GM12874 (cell line): ENCODE measurements around the gene CAMSAP1.

Experiments
- TF ChIP-seq, protein P1 (sequence below): IDR thresholded peaks from 2 replicates; pipeline ENCODE4 v1.5.1; 2011; ENCODE audit warnings: low read depth, mild to moderate bottlenecking, control low read depth, low read length, moderate library complexity; ENCODE audit not compliant: insufficient read depth

CAMSAP1 gene

DNA sequence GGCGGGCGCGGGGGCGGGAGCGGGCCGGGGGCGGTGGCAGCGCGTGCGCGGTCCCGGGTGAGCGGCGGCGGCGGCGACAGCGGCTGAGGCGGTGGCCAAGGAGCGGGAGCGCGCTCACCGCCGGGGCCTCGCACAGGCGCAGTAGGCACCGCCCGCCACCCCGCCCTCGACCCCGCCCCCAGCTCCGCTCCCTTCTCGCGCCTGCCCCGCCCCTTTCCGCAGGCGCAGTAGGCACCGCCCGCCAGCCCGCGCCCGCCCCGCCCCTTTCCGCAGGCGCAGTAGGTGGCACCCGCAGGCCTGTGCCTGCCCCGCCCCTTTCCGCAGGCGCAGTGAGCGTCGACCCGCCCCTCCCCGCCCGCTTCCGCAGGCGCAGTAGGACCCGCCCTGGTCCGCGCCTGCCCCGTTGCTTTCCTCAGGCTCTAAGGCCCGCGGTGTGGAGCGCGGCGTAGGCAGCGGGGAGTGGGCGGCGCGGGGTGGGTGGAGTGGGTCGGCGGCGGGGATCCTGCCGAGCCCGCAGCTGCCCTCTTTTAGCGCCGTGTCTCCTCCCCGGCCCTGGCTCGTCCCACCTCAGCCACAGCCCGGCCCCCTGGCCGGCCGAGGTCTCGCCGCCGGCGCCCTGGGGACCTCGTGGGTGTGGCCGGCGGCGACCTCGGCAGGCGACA is at the start of gene CAMSAP1:
Gene CAMSAP1, minus strand, starts transcription at position 116 of the 662 bp plus-strand sequence. CDS start 387 bp downstream, outside the sequence.
- TF ChIP-seq, protein P1, sequence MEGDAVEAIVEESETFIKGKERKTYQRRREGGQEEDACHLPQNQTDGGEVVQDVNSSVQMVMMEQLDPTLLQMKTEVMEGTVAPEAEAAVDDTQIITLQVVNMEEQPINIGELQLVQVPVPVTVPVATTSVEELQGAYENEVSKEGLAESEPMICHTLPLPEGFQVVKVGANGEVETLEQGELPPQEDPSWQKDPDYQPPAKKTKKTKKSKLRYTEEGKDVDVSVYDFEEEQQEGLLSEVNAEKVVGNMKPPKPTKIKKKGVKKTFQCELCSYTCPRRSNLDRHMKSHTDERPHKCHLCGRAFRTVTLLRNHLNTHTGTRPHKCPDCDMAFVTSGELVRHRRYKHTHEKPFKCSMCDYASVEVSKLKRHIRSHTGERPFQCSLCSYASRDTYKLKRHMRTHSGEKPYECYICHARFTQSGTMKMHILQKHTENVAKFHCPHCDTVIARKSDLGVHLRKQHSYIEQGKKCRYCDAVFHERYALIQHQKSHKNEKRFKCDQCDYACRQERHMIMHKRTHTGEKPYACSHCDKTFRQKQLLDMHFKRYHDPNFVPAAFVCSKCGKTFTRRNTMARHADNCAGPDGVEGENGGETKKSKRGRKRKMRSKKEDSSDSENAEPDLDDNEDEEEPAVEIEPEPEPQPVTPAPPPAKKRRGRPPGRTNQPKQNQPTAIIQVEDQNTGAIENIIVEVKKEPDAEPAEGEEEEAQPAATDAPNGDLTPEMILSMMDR, result no peak

DNA sequence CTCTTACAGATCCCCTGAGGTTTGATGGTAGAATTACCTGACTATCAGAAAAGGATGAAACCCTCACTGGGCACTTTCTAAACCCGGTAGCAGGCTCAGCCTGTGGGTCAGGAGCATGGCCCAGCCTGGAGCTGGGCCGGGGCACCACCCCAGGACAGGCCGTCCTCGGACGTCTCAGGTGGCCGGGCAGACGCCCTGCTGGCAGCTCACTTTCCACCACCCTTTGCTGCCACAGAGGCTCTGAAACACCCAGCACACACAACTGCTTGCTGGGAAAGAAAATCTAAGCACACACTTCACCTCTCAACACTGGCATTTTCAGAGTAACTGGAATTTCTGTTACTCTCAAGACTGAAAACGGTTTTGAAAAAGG is 49.4 kb upstream of the CAMSAP1 start:
- TF ChIP-seq, protein P1, result no peak

GRCh38 chr9:135955934-135956801 is 48.8 kb upstream of the CAMSAP1 start:
- TF ChIP-seq, protein P1, result no peak

- TF ChIP-seq, protein P1, result no peak
Measured at GRCh38 chr9:135952664-135953206, 45.4 kb upstream of the CAMSAP1 start.

DNA sequence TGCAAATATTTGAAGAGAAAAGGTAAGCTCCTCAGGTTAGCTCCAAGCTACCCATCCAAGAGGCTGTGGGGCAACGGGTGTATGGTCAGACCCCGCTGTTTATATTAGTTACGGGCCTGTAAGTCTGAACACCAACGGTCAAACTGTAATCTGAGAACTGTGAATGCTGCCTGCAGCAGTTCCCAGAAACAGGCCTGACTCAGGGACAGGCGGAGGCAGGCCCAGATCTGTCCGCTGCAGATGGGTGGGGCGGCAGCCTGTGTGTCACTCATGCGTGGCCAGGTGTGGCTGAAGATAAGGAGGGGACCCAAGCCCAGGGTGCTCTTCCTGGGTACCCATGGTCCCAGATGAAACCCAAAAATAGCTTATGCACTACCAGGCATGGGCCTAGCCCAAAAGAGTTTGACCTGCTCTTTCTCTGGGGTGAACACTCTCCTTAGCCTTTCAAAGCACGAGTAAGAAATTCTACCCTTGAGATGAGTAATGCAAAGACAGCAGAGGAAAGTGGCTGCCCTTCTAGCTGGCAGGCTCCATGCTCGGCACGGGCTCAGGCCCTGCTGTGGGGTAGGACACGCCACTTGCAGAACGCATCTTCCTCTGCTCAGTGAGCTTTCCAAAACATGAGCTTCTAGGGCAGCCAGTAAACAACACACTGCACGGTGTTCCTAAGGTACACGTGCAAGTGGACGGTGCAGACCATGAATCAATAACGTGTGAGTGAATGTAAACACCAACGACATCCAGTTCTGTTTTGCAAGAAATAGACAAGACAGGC is 44.7 kb upstream of the CAMSAP1 start:
- TF ChIP-seq, protein P1, result no peak

- TF ChIP-seq, protein P1, result no peak
Measured at GRCh38 chr9:135950135-135950682, 42.9 kb upstream of the CAMSAP1 start.
